Measurements from ENCODE around the gene ADGRG1.

ADGRG1 gene

DNA sequence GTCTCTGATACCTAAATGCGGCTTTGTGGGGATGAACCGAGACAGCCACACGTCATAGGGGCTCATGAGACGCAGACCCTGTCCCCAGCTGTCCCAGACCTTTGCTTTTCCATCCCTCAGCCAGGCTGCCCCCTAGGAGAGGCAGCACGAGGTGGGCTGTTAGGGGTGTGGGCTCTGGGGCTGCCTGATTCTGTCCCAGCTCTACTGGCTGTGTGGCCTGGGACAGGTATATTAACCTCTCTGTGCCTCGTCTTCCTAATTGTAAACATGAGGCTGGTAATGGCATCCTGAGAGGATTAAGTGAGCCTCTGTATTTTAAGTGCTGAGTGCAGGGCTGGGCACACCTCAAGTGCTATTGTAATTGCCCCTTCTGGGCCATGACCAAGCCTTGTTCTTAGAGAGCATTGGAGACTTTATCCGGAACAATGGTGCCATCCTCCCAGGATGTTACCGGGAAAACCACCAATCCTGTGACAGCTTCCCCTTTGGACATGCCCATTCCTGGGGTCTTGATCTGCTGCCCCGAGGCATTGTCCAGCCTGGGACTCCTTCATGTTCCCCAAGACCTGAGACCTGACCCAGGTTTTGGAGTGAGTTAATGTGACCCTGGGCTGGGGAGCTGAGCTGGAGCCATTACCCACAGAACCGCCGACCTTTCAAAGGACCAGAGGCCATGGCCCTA is 5.1 kb downstream of the ADGRG1 start:
- Mint-ChIP-seq H3K27ac (no peak overlapping the region), H3K4me1 (ENCODE audit: low read depth) (peaks cover 7% of the 10 kb centered on the region), H3K4me3 (no peak overlapping the region), H3K36me3 (no peaks in the 10 kb centered on the region), H3K27me3 (peaks cover 12% of the 10 kb centered on the region), H3K9me3 (ENCODE audit: low read depth) (no peaks in the 10 kb centered on the region)

DNA sequence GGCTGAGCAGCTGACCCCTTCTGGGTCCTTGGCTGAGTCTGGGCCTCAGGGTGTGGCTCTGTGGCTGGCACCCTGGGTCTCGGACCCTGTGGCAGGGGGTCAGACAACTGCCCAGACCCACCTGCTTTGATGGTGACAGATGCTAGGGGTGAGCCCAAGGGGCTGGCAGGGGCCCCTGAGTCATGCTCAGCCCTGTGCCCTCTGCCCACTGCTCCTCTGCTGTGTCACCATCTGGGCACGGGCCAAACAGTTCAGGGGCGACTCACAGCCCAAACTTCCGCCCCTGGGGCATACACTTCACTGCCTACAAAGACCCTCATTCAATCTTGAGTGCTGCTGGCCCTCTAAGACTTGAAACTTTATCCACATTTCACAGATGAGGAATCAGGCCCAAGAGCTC is 5.7 kb downstream of the ADGRG1 start:
- Mint-ChIP-seq H3K4me1 (ENCODE audit: low read depth) (peaks cover 2% of the 10 kb centered on the region), H3K27me3 (peaks cover 6% of the 10 kb centered on the region), H3K27ac (no peak overlapping the region), H3K36me3 (no peaks in the 10 kb centered on the region), H3K4me3 (no peak overlapping the region), H3K9me3 (ENCODE audit: low read depth) (no peaks in the 10 kb centered on the region)

DNA sequence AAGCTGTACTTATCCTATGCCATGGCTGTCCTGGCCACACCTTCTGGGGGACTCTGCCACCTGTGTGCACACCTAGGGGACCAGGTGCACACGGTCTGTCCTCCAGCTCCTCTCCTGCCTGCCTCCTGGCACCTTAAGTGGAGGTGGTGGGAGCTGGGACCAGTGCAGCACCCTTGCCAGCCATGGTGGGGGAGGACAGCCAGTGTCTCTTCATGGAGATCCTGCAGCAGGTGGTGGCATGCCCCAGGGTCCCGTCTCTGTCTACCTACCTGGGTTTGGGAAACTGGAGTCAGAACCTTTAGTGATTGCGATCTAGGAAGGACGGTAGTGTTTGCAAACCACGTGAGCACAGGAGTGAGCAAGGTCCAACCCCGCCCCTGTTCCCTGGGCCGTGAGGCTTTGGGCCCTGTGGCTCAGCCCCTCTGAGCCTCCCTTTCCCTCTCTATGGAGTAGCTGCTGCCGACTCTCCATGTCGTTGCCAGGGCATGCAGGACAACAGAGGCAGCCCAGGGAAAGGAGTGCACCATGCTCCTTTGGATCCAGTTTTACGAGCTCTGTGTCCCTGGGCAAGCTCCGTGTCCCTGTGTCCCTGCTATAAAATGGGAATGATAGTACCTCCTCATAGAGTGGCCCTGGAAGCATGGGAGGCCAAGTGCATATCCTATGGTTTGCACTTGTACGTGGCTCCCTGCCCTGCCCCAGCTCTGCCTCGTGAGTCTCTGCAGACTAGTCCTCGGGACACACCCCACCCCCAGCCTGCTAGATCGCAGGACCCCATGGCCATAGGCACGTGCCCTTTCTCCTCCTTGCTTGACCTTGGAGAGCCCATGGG is 7.1 kb downstream of the ADGRG1 start:
- H3K4me3 Mint-ChIP-seq, result no peak overlapping the region
- no peaks in the 10 kb centered on the region for H3K9me3 Mint-ChIP-seq (ENCODE audit: low read depth)
- no peaks in the 10 kb centered on the region for H3K36me3 Mint-ChIP-seq
- peaks cover 3% of the 10 kb centered on the region for H3K4me1 Mint-ChIP-seq (ENCODE audit: low read depth)
- H3K27me3 Mint-ChIP-seq, result peaks cover 3% of the 10 kb centered on the region
- no peak overlapping the region for H3K27ac Mint-ChIP-seq

DNA sequence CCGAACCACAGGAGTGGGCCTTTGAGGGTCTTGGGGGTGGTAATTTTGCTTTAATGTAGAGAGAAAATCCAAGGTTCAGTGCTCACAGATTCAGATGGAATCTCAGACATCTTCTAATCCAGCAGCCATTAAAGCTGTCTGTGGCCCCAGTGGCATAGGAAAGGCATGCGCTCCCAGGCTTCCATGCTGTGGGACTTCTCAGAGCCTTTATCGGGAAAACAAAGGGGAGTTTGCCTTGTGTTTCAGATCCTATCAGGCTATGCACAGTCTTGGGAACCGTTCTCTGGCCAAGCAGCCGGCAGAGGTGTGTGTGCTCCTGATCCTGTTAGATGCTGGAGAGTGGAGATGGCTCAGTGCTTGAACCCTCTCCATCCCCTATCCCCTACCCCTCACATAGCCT is 7.8 kb downstream of the ADGRG1 start:
- H3K27me3 Mint-ChIP-seq, result no peaks in the 10 kb centered on the region
- no peak overlapping the region for H3K27ac Mint-ChIP-seq
- no peaks in the 10 kb centered on the region for H3K36me3 Mint-ChIP-seq
- peaks cover 3% of the 10 kb centered on the region for H3K4me1 Mint-ChIP-seq (ENCODE audit: low read depth)
- H3K9me3 Mint-ChIP-seq (ENCODE audit: low read depth), result no peaks in the 10 kb centered on the region
- no peak overlapping the region for H3K4me3 Mint-ChIP-seq

DNA sequence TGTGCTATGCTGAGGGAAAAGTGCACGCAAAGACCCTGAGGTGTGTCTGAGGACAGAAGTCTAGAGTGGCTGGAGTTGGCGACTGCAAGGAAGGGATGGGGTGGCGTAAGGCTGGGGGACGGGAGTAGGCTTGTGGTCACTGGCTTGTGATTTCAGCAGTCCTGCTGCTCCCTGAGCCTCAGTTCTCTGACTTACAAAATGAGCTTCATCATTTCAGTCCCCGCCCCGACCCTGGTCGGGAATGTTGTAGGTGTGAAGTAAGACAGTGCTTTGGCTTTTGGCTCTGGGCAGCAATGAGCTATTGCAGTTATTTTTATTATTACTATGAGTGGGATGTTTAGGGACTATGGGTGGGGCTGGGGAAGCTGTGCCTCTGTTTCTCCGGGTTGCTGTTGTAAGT is 8.6 kb downstream of the ADGRG1 start:
- no peak overlapping the region for H3K4me3 Mint-ChIP-seq
- no peak overlapping the region for H3K27ac Mint-ChIP-seq
- no peaks in the 10 kb centered on the region for H3K36me3 Mint-ChIP-seq
- H3K27me3 Mint-ChIP-seq, result no peaks in the 10 kb centered on the region
- H3K4me1 Mint-ChIP-seq (ENCODE audit: low read depth), result peaks cover 3% of the 10 kb centered on the region
- H3K9me3 Mint-ChIP-seq (ENCODE audit: low read depth), result no peaks in the 10 kb centered on the region

DNA sequence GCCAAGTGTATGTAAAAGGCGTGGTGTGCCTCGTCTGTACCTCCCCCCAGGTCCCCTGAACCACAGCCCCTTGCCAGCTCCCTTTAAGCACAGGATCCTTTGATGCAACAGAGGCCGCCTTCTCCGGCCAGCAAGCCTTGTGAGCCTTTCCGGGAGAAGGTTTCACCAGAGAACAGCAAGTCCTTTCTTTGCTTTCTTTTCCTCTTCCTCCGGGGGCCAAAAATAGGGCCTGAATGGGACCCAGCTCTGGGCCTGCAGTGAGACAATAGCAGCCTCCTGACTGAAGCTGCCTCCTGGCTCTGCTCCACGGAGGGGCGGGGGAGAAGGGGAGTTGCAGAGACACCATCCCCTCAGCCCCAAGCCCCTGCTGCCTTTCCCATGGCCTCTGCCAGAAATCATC is 9.0 kb downstream of the ADGRG1 start:
- no peaks in the 10 kb centered on the region for H3K36me3 Mint-ChIP-seq
- no peak overlapping the region for H3K27ac Mint-ChIP-seq
- H3K4me3 Mint-ChIP-seq, result no peak overlapping the region
- H3K27me3 Mint-ChIP-seq, result no peaks in the 10 kb centered on the region
- H3K4me1 Mint-ChIP-seq (ENCODE audit: low read depth), result peaks cover 3% of the 10 kb centered on the region
- no peaks in the 10 kb centered on the region for H3K9me3 Mint-ChIP-seq (ENCODE audit: low read depth)

DNA sequence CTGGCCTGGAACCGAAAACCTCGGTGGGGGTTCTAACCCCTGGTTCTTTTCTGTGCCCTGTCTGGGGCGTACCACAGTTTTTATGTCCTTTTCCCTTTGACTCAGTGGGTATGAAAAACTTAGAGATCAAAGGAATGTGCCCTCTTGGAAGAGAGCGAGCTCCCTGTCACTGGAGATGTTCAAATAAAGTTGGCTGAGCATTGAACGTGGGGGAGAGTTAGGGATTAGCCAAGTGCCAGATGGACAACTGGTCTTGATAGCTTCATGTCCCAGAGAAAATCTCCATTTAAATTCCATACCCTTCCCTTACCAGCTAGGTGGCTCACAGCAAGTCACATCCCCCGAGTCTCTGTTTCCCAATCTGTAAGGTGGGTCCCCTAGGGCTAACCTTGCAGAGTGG is 9.5 kb downstream of the ADGRG1 start:
- H3K4me3 Mint-ChIP-seq, result no peak overlapping the region
- H3K4me1 Mint-ChIP-seq (ENCODE audit: low read depth), result peaks cover 3% of the 10 kb centered on the region
- H3K36me3 Mint-ChIP-seq, result no peaks in the 10 kb centered on the region
- no peaks in the 10 kb centered on the region for H3K9me3 Mint-ChIP-seq (ENCODE audit: low read depth)
- no peaks in the 10 kb centered on the region for H3K27me3 Mint-ChIP-seq
- no peak overlapping the region for H3K27ac Mint-ChIP-seq

DNA sequence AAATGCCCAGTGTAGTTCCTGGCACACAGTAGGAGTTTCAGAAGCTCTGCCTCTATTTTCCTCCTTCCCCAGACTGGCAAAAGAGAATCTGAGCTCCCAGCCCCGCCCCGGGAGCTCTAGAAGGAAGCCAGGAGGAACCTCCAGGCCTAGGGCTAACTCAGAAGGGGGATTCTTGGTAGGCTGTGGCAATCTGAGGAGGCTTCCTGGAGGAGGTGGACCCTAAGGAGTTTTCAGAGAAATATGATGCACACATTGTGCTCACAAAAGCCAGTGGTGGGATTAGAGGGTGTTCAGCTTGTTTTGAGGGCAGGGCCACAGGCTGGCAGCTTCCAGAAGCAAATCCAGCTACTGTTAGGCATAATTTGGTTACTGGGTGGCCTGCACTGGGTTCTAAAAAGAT is 10.0 kb downstream of the ADGRG1 start:
- Mint-ChIP-seq H3K4me1 (ENCODE audit: low read depth) (peaks cover 3% of the 10 kb centered on the region), H3K27me3 (no peaks in the 10 kb centered on the region), H3K4me3 (no peak overlapping the region), H3K36me3 (no peaks in the 10 kb centered on the region), H3K27ac (no peak overlapping the region), H3K9me3 (ENCODE audit: low read depth) (no peaks in the 10 kb centered on the region)

DNA sequence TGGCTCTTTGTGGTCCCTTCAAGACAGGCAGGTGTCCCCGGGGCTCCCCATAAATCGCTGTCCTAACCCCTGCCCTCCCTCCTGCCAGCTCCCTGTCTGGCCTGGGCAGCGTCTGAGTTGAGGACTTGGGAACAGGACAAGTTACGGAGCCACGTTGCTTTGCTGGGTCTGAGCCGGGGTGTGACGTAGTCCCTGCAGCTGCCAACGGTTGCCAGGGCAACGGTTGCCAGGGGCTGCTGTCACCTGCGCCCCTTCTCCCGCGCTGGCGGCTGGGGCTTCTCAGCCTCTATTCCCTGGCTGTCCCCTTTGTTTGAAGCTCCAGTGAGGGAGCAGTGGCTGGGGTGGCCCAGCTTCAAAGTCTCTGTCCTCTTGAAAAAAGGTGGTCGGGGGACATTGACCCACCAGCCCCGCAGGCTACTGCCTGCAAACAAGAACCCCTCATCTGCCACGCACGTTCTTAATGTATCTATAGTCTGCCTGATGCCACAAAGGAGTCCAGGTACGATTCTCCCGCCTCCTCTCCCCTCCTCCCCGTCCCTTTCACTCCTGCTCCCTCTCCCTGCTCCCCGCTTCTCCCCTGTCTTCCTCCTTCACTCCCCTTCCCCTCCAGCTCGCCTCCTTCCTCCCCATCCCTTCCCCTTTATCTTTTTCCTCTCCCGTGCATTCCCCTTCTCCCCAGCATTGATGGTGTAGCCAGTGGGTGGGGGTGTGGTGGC is 10.9 kb downstream of the ADGRG1 start:
- Mint-ChIP-seq H3K27me3 (no peaks in the 10 kb centered on the region), H3K36me3 (no peaks in the 10 kb centered on the region)

DNA sequence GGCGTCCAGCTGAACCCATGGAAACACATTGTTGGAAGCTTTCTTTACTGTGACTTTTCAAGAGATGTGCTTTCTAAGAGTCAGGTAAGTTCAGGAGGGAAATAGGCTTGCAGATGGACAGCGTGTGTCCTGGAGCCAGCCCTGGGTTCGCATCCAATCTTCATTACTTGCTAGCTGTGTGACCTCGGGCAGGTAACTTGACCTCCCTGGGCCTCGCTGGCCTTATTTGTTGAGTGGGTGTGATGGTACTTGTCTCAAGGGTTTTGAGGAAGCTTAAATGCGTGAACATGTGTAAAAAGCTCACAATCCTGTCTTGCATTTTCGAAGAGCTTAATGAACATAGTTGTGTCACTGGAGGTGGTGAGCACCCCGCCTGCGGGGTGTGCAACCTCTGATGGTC is 11.8 kb downstream of the ADGRG1 start:
- H3K4me3 Mint-ChIP-seq, result no peak overlapping the region
- no peaks in the 10 kb centered on the region for H3K27me3 Mint-ChIP-seq
- H3K27ac Mint-ChIP-seq, result peak overlapping the region; percentile 42

More for the DNA sequence above, 10.9 kb downstream of the ADGRG1 start:
- Mint-ChIP-seq H3K4me1 (ENCODE audit: low read depth) (peaks cover 3% of the 10 kb centered on the region), H3K4me3 (no peak overlapping the region), H3K27ac (no peak overlapping the region), H3K9me3 (ENCODE audit: low read depth) (no peaks in the 10 kb centered on the region)

DNA sequence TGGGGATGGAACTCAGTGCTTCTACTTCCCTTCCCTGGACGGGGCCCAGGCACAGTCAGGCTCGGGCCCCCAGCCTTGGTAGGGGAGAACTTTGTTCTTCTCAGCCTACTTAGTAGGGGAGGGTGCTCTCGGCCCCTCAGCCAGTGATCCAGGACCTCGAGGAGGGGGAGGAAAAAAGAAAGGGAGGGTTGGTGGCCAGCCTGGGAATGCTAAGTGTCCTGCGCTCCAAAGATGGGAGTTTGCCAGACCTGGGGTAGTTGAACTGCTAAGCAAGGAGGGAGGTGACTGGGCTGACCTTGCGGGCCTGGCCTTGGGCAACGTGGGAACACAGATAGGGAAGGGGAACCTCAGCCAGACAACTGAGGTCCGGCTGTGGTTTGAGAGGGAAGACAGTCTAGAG is 12.2 kb downstream of the ADGRG1 start:
- Mint-ChIP-seq H3K27ac (peak overlapping the region; percentile 42), H3K4me3 (no peak overlapping the region), H3K9me3 (ENCODE audit: low read depth) (no peaks in the 10 kb centered on the region), H3K27me3 (no peaks in the 10 kb centered on the region), H3K36me3 (no peaks in the 10 kb centered on the region), H3K4me1 (ENCODE audit: low read depth) (peaks cover 3% of the 10 kb centered on the region)

More for the DNA sequence above, 11.8 kb downstream of the ADGRG1 start:
- Mint-ChIP-seq H3K9me3 (ENCODE audit: low read depth) (no peaks in the 10 kb centered on the region), H3K36me3 (no peaks in the 10 kb centered on the region), H3K4me1 (ENCODE audit: low read depth) (peaks cover 3% of the 10 kb centered on the region)

DNA sequence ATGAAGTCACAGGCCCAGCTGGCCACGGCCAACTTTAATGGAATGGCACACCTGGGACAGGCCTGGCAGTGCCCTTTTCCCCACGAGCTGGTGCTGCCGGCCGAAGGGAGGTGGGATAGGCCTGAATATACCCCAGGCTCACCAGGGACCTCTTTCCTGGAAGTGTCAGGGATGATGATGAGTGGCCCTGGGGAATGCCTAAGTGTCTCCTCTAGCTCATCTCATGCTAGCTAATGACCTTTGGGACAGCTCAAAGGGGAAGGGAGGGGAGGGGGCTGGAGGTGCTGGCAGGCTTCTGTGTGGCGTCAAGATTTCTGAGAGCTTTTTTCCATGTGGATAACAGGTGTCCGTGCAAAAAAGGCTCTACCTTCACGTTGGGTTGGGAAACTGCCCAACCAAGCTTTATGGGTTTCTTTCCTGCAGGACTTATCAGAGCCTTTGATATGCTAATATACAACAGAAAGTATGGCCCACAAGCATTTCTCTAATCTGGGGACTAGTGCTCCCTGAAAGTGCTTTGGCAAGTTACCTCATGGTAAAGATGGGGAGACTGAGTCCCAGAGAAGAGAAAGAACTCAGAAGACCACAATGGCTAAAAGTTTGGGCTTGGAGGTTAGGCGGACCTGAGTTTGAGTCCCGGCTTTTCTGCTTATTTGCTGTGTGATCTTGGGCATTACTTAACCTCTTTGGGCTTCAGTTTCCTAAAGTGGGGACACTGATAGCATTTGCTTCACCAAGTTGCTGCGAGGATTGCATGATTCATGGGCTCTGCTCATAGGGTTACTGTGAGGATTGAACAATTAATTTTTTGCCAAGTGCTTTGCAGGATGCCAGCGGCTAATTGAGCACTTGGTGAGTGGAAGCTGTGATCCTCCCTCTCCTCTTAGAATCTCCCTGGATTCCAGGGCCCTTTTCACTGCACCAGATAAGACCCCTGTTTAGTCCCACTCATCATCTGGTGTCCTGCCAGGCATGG is 14.0 kb downstream of the ADGRG1 start:
- Mint-ChIP-seq H3K4me1 (ENCODE audit: low read depth) (peaks cover 10% of the 10 kb centered on the region), H3K36me3 (no peaks in the 10 kb centered on the region), H3K4me3 (no peak overlapping the region), H3K27ac (peak overlapping the region; percentile 16), H3K9me3 (ENCODE audit: low read depth) (no peaks in the 10 kb centered on the region), H3K27me3 (no peaks in the 10 kb centered on the region)

DNA sequence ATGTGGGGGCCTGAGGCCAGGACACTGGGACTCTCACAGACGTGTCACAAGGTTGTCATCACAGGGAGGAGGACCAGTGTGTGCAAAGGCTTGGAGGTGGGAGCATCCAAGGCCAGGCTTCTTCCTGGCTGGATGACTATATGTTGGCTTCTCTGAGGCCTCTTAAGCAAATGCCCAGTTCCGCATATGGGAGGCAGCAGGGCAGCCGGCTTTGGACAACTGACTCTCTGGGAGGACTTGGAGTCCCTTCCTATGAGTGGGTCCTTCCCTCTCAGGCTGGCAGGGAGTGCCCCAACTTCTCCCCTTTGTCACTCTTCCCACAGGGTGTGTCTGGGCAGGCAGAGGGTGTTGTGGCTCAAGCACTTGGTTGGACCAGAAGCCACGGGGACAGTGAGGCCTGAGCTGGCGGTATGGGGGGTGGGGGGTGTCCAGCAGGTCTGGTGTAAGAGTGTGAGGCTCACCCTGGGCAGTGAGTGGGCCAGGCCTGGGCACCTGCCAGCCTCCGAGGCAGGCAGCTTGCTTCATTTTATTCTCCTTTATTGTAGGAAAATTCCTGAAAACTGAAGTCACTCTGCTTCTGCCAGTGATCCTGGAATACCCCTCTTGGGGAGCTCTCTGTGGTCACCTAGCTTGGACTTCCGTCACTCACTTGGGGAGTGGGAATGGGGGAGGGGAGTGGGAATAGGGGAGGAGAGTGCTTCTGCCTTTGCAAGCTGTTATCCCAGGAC is 14.9 kb downstream of the ADGRG1 start:
- Mint-ChIP-seq H3K27ac (no peak overlapping the region), H3K9me3 (ENCODE audit: low read depth) (no peaks in the 10 kb centered on the region), H3K4me3 (no peak overlapping the region), H3K36me3 (no peaks in the 10 kb centered on the region), H3K4me1 (ENCODE audit: low read depth) (peaks cover 19% of the 10 kb centered on the region), H3K27me3 (no peaks in the 10 kb centered on the region)

DNA sequence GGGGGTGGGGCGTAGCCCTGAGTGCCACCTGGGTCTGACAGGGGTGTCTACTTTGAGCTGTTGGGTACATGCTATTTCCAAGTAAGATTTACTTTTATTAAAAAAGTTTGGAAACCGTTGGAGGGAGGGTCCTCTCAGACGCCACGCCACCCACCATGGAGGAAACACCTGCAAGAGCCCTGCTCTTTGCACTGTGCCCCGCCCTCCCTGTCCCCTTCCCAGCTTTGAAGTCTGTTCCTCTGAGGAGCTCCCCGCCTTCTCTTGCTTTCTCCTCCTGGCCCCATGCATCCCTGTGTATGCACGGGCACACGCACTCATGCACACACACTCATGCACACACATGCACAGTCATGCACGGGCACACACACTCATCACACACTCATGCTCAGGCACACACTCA is 15.5 kb downstream of the ADGRG1 start:
- Mint-ChIP-seq H3K36me3 (no peaks in the 10 kb centered on the region), H3K4me3 (no peak overlapping the region), H3K4me1 (ENCODE audit: low read depth) (peaks cover 24% of the 10 kb centered on the region), H3K9me3 (ENCODE audit: low read depth) (no peaks in the 10 kb centered on the region), H3K27ac (no peak overlapping the region), H3K27me3 (no peaks in the 10 kb centered on the region)

Measured in activated naive CD8-positive, alpha-beta T cell (primary cell).